OCI-LY7 (cell line): ENCODE data around the gene KDM6B.
A peak's percentile ranks its signal among the peaks of the same experiment; 100 is the strongest.

Experiments used
- EZH2phosphoT487 ChIP-seq: fragments of 200-600 bp; sonication (generic); IDR thresholded peaks from 2 replicates; pipeline ENCODE4 v1.6.1; 2018; ENCODE audit warnings: low read depth, borderline replicate concordance, mild to moderate bottlenecking, mixed run types, antibody characterized with exemption, low read length, moderate library complexity, mixed read lengths
- TF ChIP-seq, protein P1 (sequence below): fragments of 200-600 bp; sonication (generic); conservative IDR thresholded peaks from 2 replicates; pipeline ENCODE4 v1.5.1; 2014; ENCODE audit warnings: mild to moderate bottlenecking, antibody characterized with exemption, low read length, moderate library complexity, mixed read lengths

DNA sequence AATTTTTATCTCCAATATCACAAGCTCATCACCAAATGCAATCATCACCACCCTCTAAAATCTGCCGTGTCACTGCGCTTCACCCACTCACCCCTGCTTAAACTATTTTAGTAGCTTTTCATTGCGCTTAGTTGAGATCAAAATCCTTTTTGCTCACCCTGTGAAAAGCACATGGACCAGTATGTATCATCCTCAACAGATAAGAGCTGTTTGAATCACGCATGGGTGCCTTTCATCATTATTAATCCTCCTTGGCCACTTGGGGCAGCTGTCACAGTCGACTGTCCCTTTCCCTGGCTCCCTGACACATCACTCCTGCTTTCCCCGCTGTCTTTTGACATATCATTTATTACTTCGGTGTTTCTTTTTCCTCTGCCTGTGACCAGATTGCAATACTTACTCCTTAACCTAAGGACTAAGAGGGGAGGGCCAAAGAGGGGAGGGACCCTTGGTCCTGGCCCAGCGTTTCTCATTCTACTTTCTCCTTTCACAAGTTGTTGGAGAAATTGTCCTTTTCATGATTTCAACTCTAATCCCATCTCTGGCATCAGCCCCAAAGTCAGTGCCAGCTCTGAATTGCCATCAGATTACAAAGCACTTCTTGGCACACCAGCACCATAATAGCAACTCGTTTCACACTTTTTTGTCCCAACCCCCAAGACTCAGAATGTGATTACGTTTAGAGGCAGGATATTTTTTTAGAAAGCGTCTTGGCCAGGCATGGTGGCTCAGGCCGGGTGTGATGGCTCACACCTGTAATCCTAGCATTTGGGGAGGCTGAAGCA, 8.6 kb upstream of the KDM6B start:
- TF ChIP-seq, protein P1, sequence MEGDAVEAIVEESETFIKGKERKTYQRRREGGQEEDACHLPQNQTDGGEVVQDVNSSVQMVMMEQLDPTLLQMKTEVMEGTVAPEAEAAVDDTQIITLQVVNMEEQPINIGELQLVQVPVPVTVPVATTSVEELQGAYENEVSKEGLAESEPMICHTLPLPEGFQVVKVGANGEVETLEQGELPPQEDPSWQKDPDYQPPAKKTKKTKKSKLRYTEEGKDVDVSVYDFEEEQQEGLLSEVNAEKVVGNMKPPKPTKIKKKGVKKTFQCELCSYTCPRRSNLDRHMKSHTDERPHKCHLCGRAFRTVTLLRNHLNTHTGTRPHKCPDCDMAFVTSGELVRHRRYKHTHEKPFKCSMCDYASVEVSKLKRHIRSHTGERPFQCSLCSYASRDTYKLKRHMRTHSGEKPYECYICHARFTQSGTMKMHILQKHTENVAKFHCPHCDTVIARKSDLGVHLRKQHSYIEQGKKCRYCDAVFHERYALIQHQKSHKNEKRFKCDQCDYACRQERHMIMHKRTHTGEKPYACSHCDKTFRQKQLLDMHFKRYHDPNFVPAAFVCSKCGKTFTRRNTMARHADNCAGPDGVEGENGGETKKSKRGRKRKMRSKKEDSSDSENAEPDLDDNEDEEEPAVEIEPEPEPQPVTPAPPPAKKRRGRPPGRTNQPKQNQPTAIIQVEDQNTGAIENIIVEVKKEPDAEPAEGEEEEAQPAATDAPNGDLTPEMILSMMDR: peak; percentile 33; the same call in 1 of the 2 replicates
- no peak for TF ChIP-seq EZH2phosphoT487
